HFF-Myc (cell line): ENCODE measurements around the gene SYTL3.

Source experiments
- DNase-seq: peaks from one replicate; pipeline ENCODE4 v3.0.0-alpha.2; 2011; ENCODE audit warnings: low read depth; ENCODE audit errors: extremely low read depth
- H3K4me3 ChIP-seq: replicated peaks from 2 replicates; pipeline ENCODE4 v1.5.1; 2011; ENCODE audit warnings: low read depth, mild to moderate bottlenecking, control low read depth, low read length
- CTCF ChIP-seq: IDR thresholded peaks from 2 replicates; pipeline ENCODE4 v1.5.1; 2012; ENCODE audit warnings: mild to moderate bottlenecking, low read depth, low read length, control low read depth; ENCODE audit errors: missing control alignments

SYTL3 gene

DNA sequence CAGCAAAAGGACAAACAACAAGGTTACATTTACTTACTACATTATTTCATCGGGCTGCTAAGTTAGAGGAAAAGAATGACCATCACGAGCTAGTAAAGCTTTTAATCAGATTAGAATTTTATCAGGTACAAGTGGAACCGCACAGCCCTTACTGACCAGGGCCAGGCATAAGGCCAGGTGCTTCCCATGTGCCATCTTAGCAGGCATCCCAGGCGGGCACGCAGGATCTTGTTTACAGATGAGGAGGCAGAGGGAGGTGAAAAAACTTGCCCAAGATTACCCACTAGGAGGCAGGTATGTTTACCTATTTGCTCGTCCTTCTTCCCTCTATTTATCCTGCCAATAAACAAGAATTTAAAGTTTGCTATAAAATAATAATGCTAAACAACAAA is 158.6 kb downstream of the SYTL3 start:
- TF ChIP-seq CTCF = no peak
- no peak overlapping the region for H3K4me3 ChIP-seq
- no peak for DNase-seq

DNA sequence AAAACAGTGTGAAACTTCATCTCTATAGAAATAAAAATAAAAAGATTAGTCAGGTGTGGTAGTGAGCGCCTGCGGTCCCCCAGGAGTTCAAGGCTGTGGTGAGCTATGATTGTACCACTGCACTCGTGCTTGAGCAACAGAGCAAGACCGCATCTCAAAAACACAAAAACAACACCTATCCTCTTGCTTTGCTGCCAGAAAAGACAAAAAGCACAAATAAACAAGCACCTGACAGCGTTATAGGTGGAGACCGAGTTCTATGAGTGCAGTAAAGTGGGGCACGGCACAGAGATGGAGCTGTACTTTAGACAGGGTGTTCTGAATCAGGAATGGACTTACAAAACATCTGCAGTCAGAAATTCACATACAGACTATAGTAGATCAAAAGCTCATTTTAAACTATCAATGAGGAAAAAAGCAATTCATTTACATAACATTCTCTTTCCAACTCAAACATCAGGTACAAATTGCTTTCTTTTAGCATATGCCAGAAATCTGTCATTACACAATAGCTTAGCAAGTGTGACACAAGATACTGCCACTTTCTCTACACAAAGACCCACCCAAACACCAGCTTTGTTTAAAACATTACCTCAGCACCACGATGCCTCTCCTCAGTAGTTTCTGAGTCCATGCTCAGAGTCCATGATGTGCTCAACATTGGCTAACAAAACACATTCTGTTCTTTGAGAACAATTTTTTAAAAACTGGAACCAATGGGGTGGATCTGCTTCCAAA is 159.3 kb downstream of the SYTL3 start:
- no peak for DNase-seq

GRCh38 chr6:158810155-158811095 is 160.6 kb downstream of the SYTL3 start:
- DNase-seq = no peak
- TF ChIP-seq CTCF = no peak
- no peak overlapping the region for H3K4me3 ChIP-seq

More for the DNA sequence above, 159.3 kb downstream of the SYTL3 start:
- no peak overlapping the region for H3K4me3 ChIP-seq
- TF ChIP-seq CTCF = no peak

- TF ChIP-seq CTCF = no peak
- no peak for DNase-seq
- H3K4me3 ChIP-seq = no peak overlapping the region
Measured at GRCh38 chr6:158812611-158813010, 162.8 kb downstream of the SYTL3 start.

- no peak for TF ChIP-seq CTCF
- no peak overlapping the region for H3K4me3 ChIP-seq
- no peak for DNase-seq
Measured at GRCh38 chr6:158813032-158813431, 163.2 kb downstream of the SYTL3 start.
